GM23338 (cell line): ENCODE data around the gene PTAR1. TPM values are rescaled to one million over a fixed set of nuclear protein-coding genes. Genes with fewer than 3 reads are reported as not detected.

Experiments used
- ATAC-seq: fragments of 200-7000 bp; cut with Tn5 transposase; 3 replicates; pipeline ENCODE4 v1.9.1; 2020
- DNase-seq: peaks from one replicate; pipeline ENCODE4 v3.0.0-alpha.2; 2015; ENCODE audit warnings: low spot score
- H2AFZ ChIP-seq: fragments of 200-600 bp; sonication (generic); 2 replicates; pipeline ENCODE4 v1.8.0; 2016; ENCODE audit warnings: antibody characterized with exemption, mild to moderate bottlenecking, moderate library complexity
- H3F3A ChIP-seq: fragments of 200-600 bp; sonication (generic); replicated peaks from 2 replicates; pipeline ENCODE4 v1.8.0; 2017; ENCODE audit warnings: antibody characterized with exemption, mixed run types, low read depth
- H3K27ac ChIP-seq: fragments of 200-600 bp; sonication (generic); 2 replicates; pipeline ENCODE4 v1.6.1; 2016; ENCODE audit warnings: low read depth
- H3K27me3 ChIP-seq: fragments of 200-600 bp; sonication (generic); 2 replicates; pipeline ENCODE4 v1.8.0; 2016; ENCODE audit warnings: mild to moderate bottlenecking, mixed run types, moderate library complexity; ENCODE audit not compliant: insufficient read depth
- H3K36me3 ChIP-seq: fragments of 200-600 bp; sonication (generic); 2 replicates; pipeline ENCODE4 v1.8.0; 2016; ENCODE audit warnings: mild to moderate bottlenecking; ENCODE audit not compliant: insufficient read depth
- H3K4me1 ChIP-seq: fragments of 200-600 bp; sonication (generic); 2 replicates; pipeline ENCODE4 v1.8.0; 2016; ENCODE audit warnings: mild to moderate bottlenecking, moderate library complexity; ENCODE audit not compliant: insufficient read depth
- H3K4me2 ChIP-seq: fragments of 200-600 bp; sonication (generic); 2 replicates; pipeline ENCODE4 v1.7.1; 2017; ENCODE audit warnings: mixed run types
- H3K4me3 ChIP-seq: fragments of 200-600 bp; sonication (generic); 2 replicates; pipeline ENCODE4 v1.6.1; 2016; ENCODE audit warnings: mixed run types
- H3K79me2 ChIP-seq: fragments of 200-600 bp; sonication (generic); replicated peaks from 2 replicates; pipeline ENCODE4 v1.8.0; 2017; ENCODE audit warnings: mild to moderate bottlenecking; ENCODE audit not compliant: insufficient read depth
- H3K9me2 ChIP-seq: fragments of 200-600 bp; sonication (generic); 2 replicates; pipeline ENCODE4 v1.8.0; 2017; ENCODE audit not compliant: insufficient read depth
- H4K20me1 ChIP-seq: fragments of 200-600 bp; sonication (generic); replicated peaks from 2 replicates; pipeline ENCODE4 v1.8.0; 2017; ENCODE audit warnings: mild to moderate bottlenecking; ENCODE audit not compliant: insufficient read depth
- H3K27ac Mint-ChIP-seq: 2 replicates; pipeline ENCODE4 v1.8.0; 2020; ENCODE audit warnings: inconsistent platforms, mild to moderate bottlenecking, moderate library complexity, mixed read lengths
- H3K27me3 Mint-ChIP-seq: 3 replicates; pipeline ENCODE4 v1.8.0; 2022; ENCODE audit warnings: low read depth, mild to moderate bottlenecking, moderate library complexity, mixed read lengths, inconsistent platforms; ENCODE audit not compliant: insufficient read depth, poor library complexity
- H3K36me3 Mint-ChIP-seq: 3 replicates; pipeline ENCODE4 v1.8.0; 2021; ENCODE audit warnings: low read depth, mild to moderate bottlenecking, inconsistent platforms, moderate library complexity, mixed read lengths
- H3K4me1 Mint-ChIP-seq: 3 replicates; pipeline ENCODE4 v1.8.0; 2020; ENCODE audit warnings: mild to moderate bottlenecking, inconsistent platforms, mixed read lengths
- H3K4me3 Mint-ChIP-seq: 3 replicates; pipeline ENCODE4 v1.8.0; 2021; ENCODE audit warnings: moderate library complexity, mild to moderate bottlenecking, inconsistent platforms, mixed read lengths
- H3K9me3 Mint-ChIP-seq: 3 replicates; pipeline ENCODE4 v1.8.0; 2020; ENCODE audit warnings: moderate library complexity, mild to moderate bottlenecking, inconsistent platforms, mixed read lengths
- EZH2 ChIP-seq: fragments of 200-600 bp; sonication (generic); IDR thresholded peaks from one replicate; pipeline ENCODE4 v1.8.0; 2017; ENCODE audit warnings: antibody characterized with exemption, mild to moderate bottlenecking, low read depth; ENCODE audit not compliant: unreplicated experiment
- EZH2phosphoT487 ChIP-seq: fragments of 200-600 bp; sonication (generic); IDR thresholded peaks from one replicate; pipeline ENCODE4 v1.8.1; 2018; ENCODE audit warnings: antibody characterized with exemption; ENCODE audit not compliant: unreplicated experiment
- JUNB ChIP-seq: IDR thresholded peaks from one replicate; pipeline ENCODE4 v1.6.1; 2016; ENCODE audit warnings: antibody characterized with exemption; ENCODE audit not compliant: unreplicated experiment
- NANOG ChIP-seq: IDR thresholded peaks from 2 replicates; pipeline ENCODE4 v1.6.1; 2016; ENCODE audit warnings: antibody characterized with exemption, borderline replicate concordance
- POLR2AphosphoS5 ChIP-seq: IDR thresholded peaks from 2 replicates; pipeline ENCODE4 v1.6.1; 2016; ENCODE audit warnings: antibody characterized with exemption, low read depth
- STAT1 ChIP-seq: IDR thresholded peaks from one replicate; pipeline ENCODE4 v1.6.1; 2016; ENCODE audit warnings: antibody characterized with exemption; ENCODE audit not compliant: unreplicated experiment
- ZNF331 ChIP-seq: fragments of 250-450 bp; sonication (Bioruptor Pico); IDR thresholded peaks from 2 replicates; pipeline ENCODE4 v1.5.0; 2020; ENCODE audit warnings: low read depth, mild to moderate bottlenecking, moderate library complexity
- polyA plus RNA-seq: library from polyadenylated mRNA; unstranded; fragments of >200 nt; fragmentation: Nextera tagmentation; extraction: Ambion mirVana; gene quantifications from 2 replicates; pipeline ENCODE4 v1.2.1, GENCODE V29; 2016
- total RNA-seq: library from RNA; depleted of rRNA; stranded (reverse); fragments of >200 nt; shearing (Covaris generic); gene quantifications from 2 replicates; pipeline ENCODE4 v1.2.3, GENCODE V29; 2014
- TF ChIP-seq, protein P1 (sequence below): IDR thresholded peaks from 2 replicates; pipeline ENCODE4 v1.6.1; 2016; ENCODE audit warnings: antibody characterized with exemption
- TF ChIP-seq, protein P2 (sequence below): IDR thresholded peaks from one replicate; pipeline ENCODE4 v1.6.1; 2018; ENCODE audit warnings: antibody characterized with exemption; ENCODE audit not compliant: unreplicated experiment
- TF ChIP-seq, protein P3 (sequence below): fragments of 250-450 bp; sonication (Bioruptor Pico); IDR thresholded peaks from 2 replicates; pipeline ENCODE4 v1.5.0; 2020; ENCODE audit warnings: mild to moderate bottlenecking, moderate library complexity

Gene PTAR1
- total and polyA plus RNA-seq, 2 experiments from 2014 or later: 35.2 to 219 TPM

DNA sequence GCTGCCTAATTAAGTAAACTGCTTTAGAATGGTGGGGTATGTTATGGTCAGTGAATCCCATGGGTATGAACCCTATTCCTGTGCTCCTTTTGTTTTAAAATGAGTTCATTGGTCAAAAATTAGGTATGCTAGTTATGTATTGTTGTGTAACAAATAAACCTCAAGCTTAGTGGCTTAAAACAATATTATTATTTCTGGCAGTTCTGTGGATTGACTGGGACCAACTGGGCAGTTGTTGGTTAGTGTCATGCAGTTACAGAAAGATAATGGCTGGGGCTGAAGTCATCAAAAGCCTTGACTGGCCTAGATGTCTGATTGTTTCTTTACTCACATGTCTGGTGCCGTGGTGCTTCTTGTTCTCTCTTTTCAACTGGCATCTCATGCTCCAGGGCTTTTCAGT lies 8.9 kb upstream of the PTAR1 start:
- Histone ChIP-seq H3K27me3 (no peaks in the 10 kb centered on the region), H3K4me1 (peaks cover 7% of the 10 kb centered on the region), H3F3A (no peaks in the 10 kb centered on the region), H3K79me2 (no peaks in the 10 kb centered on the region), H3K9me2 (peaks cover 16% of the 10 kb centered on the region; the same call in 1 of the 2 replicates), H3K4me2 (no peak overlapping the region), H3K36me3 (no peaks in the 10 kb centered on the region), H4K20me1 (no peaks in the 10 kb centered on the region), H2AFZ (no peak overlapping the region), H3K4me3 (no peak overlapping the region), H3K27ac (no peak overlapping the region)
- Mint-ChIP-seq H3K36me3 (peaks cover 3% of the 10 kb centered on the region; the same call in 1 of the 3 replicates), H3K4me1 (peaks cover 5% of the 10 kb centered on the region; the same call in 2 of the 3 replicates), H3K9me3 (no peaks in the 10 kb centered on the region), H3K27ac (no peak overlapping the region), H3K27me3 (no peaks in the 10 kb centered on the region), H3K4me3 (no peak overlapping the region)
- TF ChIP-seq, protein P1, sequence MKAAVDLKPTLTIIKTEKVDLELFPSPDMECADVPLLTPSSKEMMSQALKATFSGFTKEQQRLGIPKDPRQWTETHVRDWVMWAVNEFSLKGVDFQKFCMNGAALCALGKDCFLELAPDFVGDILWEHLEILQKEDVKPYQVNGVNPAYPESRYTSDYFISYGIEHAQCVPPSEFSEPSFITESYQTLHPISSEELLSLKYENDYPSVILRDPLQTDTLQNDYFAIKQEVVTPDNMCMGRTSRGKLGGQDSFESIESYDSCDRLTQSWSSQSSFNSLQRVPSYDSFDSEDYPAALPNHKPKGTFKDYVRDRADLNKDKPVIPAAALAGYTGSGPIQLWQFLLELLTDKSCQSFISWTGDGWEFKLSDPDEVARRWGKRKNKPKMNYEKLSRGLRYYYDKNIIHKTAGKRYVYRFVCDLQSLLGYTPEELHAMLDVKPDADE: no peak
- TF ChIP-seq EZH2 (no peak), JUNB (no peak), ZNF331 (no peak), STAT1 (no peak), EZH2phosphoT487 (no peak), NANOG (no peak)
- TF ChIP-seq, protein P2, sequence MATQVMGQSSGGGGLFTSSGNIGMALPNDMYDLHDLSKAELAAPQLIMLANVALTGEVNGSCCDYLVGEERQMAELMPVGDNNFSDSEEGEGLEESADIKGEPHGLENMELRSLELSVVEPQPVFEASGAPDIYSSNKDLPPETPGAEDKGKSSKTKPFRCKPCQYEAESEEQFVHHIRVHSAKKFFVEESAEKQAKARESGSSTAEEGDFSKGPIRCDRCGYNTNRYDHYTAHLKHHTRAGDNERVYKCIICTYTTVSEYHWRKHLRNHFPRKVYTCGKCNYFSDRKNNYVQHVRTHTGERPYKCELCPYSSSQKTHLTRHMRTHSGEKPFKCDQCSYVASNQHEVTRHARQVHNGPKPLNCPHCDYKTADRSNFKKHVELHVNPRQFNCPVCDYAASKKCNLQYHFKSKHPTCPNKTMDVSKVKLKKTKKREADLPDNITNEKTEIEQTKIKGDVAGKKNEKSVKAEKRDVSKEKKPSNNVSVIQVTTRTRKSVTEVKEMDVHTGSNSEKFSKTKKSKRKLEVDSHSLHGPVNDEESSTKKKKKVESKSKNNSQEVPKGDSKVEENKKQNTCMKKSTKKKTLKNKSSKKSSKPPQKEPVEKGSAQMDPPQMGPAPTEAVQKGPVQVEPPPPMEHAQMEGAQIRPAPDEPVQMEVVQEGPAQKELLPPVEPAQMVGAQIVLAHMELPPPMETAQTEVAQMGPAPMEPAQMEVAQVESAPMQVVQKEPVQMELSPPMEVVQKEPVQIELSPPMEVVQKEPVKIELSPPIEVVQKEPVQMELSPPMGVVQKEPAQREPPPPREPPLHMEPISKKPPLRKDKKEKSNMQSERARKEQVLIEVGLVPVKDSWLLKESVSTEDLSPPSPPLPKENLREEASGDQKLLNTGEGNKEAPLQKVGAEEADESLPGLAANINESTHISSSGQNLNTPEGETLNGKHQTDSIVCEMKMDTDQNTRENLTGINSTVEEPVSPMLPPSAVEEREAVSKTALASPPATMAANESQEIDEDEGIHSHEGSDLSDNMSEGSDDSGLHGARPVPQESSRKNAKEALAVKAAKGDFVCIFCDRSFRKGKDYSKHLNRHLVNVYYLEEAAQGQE: no peak
- ATAC-seq: no peak
- no peak for DNase-seq

DNA sequence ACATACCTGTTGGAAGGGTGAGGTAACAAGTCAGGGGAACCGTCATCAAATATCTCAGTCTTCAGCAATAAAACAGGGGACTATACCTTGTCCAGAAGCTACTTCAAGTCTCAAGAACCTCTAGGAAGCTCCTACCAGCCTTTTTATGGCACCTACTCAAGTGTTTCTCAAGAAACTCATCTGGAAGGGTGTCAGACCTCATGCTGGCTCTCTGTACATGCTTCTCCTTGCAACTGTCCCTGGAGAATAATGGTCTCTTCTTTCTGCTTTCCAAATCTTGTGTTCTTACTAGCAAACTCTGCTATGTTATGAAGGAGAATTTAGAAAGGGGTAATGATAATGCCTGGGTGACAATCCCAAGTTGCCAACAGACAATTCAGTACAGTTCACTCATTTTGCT lies 8.3 kb upstream of the PTAR1 start:
- Histone ChIP-seq H3K9me2 (peaks cover 16% of the 10 kb centered on the region; the same call in 1 of the 2 replicates), H3K79me2 (no peaks in the 10 kb centered on the region), H3K27ac (no peak overlapping the region), H4K20me1 (no peaks in the 10 kb centered on the region), H3F3A (no peaks in the 10 kb centered on the region), H3K4me1 (peaks cover 7% of the 10 kb centered on the region), H2AFZ (no peak overlapping the region), H3K4me2 (no peak overlapping the region), H3K27me3 (no peaks in the 10 kb centered on the region), H3K4me3 (no peak overlapping the region), H3K36me3 (no peaks in the 10 kb centered on the region)
- Mint-ChIP-seq H3K9me3 (no peaks in the 10 kb centered on the region), H3K27ac (no peak overlapping the region), H3K4me3 (no peak overlapping the region), H3K27me3 (no peaks in the 10 kb centered on the region), H3K36me3 (peaks cover 3% of the 10 kb centered on the region; the same call in 1 of the 3 replicates), H3K4me1 (peaks cover 5% of the 10 kb centered on the region; the same call in 2 of the 3 replicates)
- no peak for ATAC-seq
- no peak for DNase-seq
- TF ChIP-seq JUNB (no peak), NANOG (no peak), POLR2AphosphoS5 (no peak), EZH2phosphoT487 (no peak)
- TF ChIP-seq, protein P1: no peak
- TF ChIP-seq, protein P3, sequence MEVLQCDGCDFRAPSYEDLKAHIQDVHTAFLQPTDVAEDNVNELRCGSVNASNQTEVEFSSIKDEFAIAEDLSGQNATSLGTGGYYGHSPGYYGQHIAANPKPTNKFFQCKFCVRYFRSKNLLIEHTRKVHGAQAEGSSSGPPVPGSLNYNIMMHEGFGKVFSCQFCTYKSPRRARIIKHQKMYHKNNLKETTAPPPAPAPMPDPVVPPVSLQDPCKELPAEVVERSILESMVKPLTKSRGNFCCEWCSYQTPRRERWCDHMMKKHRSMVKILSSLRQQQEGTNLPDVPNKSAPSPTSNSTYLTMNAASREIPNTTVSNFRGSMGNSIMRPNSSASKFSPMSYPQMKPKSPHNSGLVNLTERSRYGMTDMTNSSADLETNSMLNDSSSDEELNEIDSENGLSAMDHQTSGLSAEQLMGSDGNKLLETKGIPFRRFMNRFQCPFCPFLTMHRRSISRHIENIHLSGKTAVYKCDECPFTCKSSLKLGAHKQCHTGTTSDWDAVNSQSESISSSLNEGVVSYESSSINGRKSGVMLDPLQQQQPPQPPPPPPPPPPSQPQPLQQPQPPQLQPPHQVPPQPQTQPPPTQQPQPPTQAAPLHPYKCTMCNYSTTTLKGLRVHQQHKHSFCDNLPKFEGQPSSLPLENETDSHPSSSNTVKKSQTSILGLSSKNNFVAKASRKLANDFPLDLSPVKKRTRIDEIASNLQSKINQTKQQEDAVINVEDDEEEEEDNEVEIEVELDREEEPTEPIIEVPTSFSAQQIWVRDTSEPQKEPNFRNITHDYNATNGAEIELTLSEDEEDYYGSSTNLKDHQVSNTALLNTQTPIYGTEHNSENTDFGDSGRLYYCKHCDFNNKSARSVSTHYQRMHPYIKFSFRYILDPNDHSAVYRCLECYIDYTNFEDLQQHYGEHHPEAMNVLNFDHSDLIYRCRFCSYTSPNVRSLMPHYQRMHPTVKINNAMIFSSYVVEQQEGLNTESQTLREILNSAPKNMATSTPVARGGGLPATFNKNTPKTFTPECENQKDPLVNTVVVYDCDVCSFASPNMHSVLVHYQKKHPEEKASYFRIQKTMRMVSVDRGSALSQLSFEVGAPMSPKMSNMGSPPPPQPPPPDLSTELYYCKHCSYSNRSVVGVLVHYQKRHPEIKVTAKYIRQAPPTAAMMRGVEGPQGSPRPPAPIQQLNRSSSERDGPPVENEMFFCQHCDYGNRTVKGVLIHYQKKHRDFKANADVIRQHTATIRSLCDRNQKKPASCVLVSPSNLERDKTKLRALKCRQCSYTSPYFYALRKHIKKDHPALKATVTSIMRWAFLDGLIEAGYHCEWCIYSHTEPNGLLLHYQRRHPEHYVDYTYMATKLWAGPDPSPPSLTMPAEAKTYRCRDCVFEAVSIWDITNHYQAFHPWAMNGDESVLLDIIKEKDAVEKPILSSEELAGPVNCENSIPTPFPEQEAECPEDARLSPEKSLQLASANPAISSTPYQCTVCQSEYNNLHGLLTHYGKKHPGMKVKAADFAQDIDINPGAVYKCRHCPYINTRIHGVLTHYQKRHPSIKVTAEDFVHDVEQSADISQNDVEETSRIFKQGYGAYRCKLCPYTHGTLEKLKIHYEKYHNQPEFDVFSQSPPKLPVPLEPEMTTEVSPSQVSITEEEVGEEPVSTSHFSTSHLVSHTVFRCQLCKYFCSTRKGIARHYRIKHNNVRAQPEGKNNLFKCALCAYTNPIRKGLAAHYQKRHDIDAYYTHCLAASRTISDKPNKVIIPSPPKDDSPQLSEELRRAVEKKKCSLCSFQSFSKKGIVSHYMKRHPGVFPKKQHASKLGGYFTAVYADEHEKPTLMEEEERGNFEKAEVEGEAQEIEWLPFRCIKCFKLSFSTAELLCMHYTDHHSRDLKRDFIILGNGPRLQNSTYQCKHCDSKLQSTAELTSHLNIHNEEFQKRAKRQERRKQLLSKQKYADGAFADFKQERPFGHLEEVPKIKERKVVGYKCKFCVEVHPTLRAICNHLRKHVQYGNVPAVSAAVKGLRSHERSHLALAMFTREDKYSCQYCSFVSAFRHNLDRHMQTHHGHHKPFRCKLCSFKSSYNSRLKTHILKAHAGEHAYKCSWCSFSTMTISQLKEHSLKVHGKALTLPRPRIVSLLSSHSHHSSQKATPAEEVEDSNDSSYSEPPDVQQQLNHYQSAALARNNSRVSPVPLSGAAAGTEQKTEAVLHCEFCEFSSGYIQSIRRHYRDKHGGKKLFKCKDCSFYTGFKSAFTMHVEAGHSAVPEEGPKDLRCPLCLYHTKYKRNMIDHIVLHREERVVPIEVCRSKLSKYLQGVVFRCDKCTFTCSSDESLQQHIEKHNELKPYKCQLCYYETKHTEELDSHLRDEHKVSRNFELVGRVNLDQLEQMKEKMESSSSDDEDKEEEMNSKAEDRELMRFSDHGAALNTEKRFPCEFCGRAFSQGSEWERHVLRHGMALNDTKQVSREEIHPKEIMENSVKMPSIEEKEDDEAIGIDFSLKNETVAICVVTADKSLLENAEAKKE (CRISPR knock-in tag): no peak
